Measurements from ENCODE around the gene GSTO2. TPM values are rescaled to one million over a fixed set of nuclear protein-coding genes. Genes with fewer than 3 reads are reported as not detected.

GSTO2 gene
- total RNA-seq, 1 donor = 3.4 TPM

GRCh38 chr10:104258209-104258608 is 10.8 kb upstream of the GSTO2 start:
- H3K4me3 ChIP-seq (ENCODE audit: low read depth, low read length) = no peak overlapping the region
- DNase-seq (ENCODE audit: low read depth) = no peak
- TF ChIP-seq CTCF (IDR thresholded peaks at IDR 0.05; ENCODE audit: insufficient read depth, low read length) = no peak

GRCh38 chr10:104259456-104259855 is 9.5 kb upstream of the GSTO2 start:
- no peak for TF ChIP-seq CTCF (IDR thresholded peaks at IDR 0.05; ENCODE audit: insufficient read depth, low read length)
- no peak overlapping the region for H3K4me3 ChIP-seq (ENCODE audit: low read depth, low read length)
- DNase-seq (ENCODE audit: low read depth) = no peak

- peak; percentile 18 for DNase-seq (ENCODE audit: low read depth)
- H3K4me3 ChIP-seq (ENCODE audit: low read depth, low read length) = no peak overlapping the region
- no peak for TF ChIP-seq CTCF (IDR thresholded peaks at IDR 0.05; ENCODE audit: insufficient read depth, low read length)
Measured at GRCh38 chr10:104259999-104260774, 8.8 kb upstream of the GSTO2 start.

- peak; percentile 70 for DNase-seq (ENCODE audit: low read depth)
- TF ChIP-seq CTCF (IDR thresholded peaks at IDR 0.05; ENCODE audit: insufficient read depth, low read length) = no peak
- H3K4me3 ChIP-seq (ENCODE audit: low read depth, low read length) = no peak overlapping the region
Measured at GRCh38 chr10:104260775-104261115, 8.2 kb upstream of the GSTO2 start.

- no peak overlapping the region for H3K4me3 ChIP-seq (ENCODE audit: low read depth, low read length)
- TF ChIP-seq CTCF (IDR thresholded peaks at IDR 0.05; ENCODE audit: insufficient read depth, low read length) = no peak
- no peak for DNase-seq (ENCODE audit: low read depth)
Measured at GRCh38 chr10:104262055-104262454, 6.9 kb upstream of the GSTO2 start.

- H3K4me3 ChIP-seq (ENCODE audit: low read depth, low read length) = no peak overlapping the region
- DNase-seq (ENCODE audit: low read depth) = no peak
- TF ChIP-seq CTCF (IDR thresholded peaks at IDR 0.05; ENCODE audit: insufficient read depth, low read length) = no peak
Measured at GRCh38 chr10:104264783-104265182, 4.2 kb upstream of the GSTO2 start.
